Fibroblast of the aortic adventitia (primary cell): Measurements from ENCODE around the gene SAMD4B. TPM values are rescaled to one million over a fixed set of nuclear protein-coding genes. Genes with fewer than 3 reads are reported as not detected.
"Not testable (repeated sequence)": the region's sequence is repeated elsewhere in the genome, so short reads cannot be mapped to it uniquely, and the experiment has no call there.

Experiments
- DNase-seq: peaks from one replicate; pipeline ENCODE4 v3.0.0-alpha.2; 2010; ENCODE audit warnings: low read depth
- H3K4me3 ChIP-seq: 2 replicates; pipeline ENCODE4 v1.5.1; 2011; ENCODE audit warnings: low read depth, mild to moderate bottlenecking, control low read depth, low read length, moderate library complexity
- total RNA-seq: library from RNA; depleted of rRNA; stranded (reverse); fragments of >200 nt; gene quantifications from 2 replicates; pipeline ENCODE4 v1.2.3, GENCODE V29; 2012; ENCODE audit warnings: low replicate concordance
- TF ChIP-seq, protein P1 (sequence below): IDR thresholded peaks from 2 replicates; pipeline ENCODE4 v1.5.1; 2011; ENCODE audit warnings: mild to moderate bottlenecking, low read length, control low read depth, inconsistent platforms; ENCODE audit not compliant: insufficient read depth

Gene SAMD4B
- total RNA-seq, 1 donor = 84.9 TPM

DNA sequence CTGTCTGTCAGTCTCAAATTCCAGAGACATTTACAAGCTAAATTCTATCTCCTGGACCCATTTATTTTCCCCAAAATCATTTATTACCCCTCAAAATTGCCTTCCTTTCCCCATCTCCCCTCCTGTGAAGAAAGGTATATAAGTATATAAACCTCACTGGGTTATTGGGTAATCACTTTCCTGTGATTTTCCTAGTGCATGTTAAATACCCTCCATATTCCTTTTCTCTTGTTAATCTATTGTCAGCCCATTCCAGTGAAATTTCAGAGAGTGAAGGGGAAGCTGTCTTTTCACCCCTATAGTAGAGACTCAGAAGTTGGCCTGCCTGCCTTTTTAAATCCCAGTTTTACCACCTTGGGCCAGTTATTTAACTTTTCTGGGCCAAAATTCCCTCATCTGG lies 36.1 kb upstream of the SAMD4B start:
- DNase-seq = no peak
- no peak overlapping the region for H3K4me3 ChIP-seq
- TF ChIP-seq, protein P1, sequence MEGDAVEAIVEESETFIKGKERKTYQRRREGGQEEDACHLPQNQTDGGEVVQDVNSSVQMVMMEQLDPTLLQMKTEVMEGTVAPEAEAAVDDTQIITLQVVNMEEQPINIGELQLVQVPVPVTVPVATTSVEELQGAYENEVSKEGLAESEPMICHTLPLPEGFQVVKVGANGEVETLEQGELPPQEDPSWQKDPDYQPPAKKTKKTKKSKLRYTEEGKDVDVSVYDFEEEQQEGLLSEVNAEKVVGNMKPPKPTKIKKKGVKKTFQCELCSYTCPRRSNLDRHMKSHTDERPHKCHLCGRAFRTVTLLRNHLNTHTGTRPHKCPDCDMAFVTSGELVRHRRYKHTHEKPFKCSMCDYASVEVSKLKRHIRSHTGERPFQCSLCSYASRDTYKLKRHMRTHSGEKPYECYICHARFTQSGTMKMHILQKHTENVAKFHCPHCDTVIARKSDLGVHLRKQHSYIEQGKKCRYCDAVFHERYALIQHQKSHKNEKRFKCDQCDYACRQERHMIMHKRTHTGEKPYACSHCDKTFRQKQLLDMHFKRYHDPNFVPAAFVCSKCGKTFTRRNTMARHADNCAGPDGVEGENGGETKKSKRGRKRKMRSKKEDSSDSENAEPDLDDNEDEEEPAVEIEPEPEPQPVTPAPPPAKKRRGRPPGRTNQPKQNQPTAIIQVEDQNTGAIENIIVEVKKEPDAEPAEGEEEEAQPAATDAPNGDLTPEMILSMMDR = no peak

DNA sequence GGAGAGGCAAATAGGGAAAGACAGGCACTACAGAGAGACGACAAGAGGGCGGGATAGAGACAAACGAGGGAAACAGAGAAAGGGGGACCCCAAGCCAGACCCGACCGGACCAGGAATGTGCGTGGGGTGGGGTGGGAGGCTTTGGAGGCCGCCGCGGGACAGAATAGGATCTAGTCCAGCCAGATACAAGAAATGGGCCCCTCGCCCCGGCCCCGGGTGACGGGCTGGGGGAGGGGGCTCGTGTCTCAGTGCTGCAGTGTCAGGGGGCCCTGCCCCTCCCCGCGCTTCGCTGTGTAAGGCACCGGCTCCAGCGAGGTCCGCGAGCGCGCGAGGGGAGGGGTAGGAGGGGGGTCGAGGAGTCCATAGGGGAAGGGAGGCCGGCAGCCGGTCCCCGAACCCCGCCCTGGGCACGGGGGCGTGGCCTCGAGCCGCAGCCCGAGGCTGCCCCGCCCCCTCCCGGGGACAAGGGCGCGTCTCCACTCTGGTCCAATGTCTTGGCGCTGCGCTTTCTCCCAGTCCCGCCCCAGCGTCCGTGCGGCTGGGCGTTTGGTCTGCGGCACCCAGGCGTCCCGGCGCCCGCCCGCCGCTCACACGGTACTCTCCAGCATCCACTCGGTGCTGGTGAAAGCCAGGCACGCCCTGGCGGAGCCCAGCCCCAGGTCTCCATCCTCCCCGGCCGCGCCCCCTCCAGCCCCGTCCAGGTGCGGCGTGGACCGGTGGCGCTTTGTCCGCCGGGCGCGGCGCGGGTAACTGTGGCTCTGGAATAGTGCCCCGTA lies 35.0 kb upstream of the SAMD4B start:
- DNase-seq = no peak
- H3K4me3 ChIP-seq = peak overlapping the region; percentile 28
- TF ChIP-seq, protein P1 = no peak

DNA sequence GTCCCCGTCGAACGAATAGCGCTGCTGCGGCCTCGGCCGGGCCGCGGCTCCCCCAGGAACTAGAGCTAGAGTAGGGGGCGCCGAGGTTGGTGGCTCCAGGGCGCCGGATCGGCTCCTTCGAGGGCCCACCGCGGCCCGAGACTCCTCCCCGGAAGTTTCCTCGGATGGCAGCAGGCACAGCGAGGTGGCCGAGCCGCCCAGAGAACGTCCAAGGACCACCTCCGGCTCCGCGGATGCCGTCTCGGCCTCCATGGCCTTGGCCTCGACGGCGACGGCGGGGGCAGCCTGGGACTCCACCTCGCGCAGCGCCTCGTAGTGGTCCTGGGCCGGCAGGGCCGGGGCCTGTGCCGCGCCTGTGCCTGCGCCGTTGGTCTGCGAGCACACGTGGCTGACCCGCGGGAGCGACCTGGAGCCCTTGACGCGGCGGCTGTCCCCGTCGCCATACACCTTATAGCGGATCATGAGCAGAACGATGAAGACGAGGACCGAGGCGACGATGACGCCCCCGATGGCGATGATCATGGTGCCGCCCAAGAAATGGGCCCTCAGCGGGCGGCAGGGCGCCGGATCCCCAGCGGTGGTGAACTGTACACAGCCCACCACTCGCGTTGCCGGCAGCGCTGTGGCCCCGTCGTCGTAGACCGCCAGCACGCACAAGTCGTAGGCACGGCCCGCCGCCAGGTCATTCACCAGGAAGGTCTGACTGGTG lies 34.2 kb upstream of the SAMD4B start:
- H3K4me3 ChIP-seq = no peak overlapping the region
- TF ChIP-seq, protein P1 = no peak
- no peak for DNase-seq

DNA sequence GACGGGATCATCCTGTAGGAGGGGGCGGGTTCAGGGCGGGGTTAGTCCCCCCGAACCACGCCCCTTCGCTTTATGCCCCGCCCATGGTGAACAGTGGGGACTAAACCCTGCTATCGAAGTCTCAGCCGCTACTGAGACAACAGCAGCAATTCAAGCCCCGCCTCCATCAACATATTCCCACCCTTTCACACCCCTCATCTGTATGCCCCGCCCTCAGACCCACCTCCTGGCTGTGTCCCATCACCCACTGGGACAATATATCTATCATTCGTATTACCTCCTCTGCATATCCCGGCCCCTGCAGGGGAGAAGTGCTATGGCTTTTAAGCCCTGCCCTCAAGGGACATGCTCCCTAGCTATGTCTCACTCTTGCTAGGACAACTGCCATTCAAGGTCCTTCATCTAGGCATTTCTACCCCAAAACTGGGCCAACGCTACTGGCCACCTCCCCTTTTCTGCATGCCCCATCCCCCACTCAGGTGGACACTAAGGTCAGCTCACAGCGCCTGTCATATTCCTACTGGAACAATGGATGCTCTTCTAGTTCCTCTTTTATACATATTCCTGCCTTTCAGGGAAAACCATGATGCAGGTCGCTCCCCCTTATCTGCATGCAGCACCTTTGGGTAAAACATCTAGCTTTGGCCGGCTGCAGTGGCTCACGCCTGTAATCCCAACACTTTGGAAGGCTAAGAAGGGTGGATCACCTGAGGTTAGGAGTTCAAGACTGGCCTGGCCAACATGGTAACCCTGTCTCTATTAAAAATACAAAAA lies 33.5 kb upstream of the SAMD4B start:
- no peak for DNase-seq
- TF ChIP-seq, protein P1 = no peak
- no peak overlapping the region for H3K4me3 ChIP-seq

DNA sequence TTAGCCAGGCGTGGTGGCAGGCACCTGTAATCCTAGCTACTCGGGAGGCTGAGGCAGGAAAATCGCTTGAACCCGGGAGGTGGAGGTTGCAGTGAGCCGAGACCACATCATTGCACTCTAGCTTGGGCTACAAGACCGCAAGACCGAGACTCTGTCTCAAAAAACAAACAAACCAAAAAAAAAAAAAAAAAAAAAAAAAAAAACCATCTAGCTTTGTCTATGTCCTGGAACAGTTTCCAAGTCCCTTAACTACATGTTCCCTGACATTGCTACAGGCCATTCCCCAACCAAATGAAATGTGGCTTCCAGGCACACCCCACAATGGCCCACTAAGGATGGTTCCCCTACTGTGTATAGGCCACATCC lies 32.9 kb upstream of the SAMD4B start:
- DNase-seq, H3K4me3 ChIP-seq: not testable (repeated sequence)

DNA sequence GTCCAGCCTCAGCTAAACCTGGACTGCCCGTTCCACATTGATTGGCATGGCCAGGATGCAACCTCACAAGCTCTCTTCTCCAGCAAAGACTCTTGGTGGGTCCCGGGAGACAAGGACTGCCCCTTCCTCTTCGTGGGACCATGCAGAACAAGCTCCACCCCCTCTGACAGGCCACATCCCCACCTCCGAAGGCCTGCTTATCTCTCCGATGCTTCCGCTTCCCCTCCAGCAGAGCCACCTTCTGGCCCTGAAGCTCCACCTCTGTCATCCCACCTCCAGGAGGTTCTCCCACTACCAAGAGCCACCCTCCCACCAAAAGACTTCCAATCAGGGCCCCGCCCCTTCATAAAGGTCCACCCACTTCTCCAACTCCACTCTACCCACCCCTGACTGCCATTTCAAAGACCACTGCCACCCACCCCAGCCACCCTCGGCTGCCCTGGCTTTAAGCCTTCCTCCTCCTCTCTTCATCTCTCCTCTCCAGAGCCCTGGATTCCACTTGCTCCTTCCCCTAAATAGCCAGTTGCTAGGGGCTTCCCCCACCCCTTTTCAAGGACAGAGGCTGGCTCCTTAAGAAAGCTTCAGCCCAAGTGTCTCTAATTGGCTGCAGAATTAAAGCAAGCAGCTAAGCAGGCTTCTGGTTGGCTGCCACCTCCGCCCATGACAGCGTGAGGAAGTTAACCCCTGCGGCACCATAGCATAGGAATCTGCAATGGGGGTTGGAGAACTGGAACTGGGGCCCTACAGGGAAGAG lies 31.5 kb upstream of the SAMD4B start:
- H3K4me3 ChIP-seq = no peak overlapping the region
- no peak for DNase-seq
- TF ChIP-seq, protein P1 = no peak
